Tibial nerve (tissue), 4 donors: ENCODE results near the gene PXDN. TPM values are rescaled to one million over a fixed set of nuclear protein-coding genes. Genes with fewer than 3 reads are reported as not detected.
A peak's percentile ranks its signal among the peaks of the same experiment; 100 is the strongest.
"Not testable (repeated sequence)": the region's sequence is repeated elsewhere in the genome, so short reads cannot be mapped to it uniquely, and the experiment has no call there.

Source experiments
- DNase-seq, 2 donors: peaks; one replicate each; pipeline ENCODE4 v3.0.0-alpha.2; 2019; ENCODE audit warnings: low spot score in 2 of 2
- H3K27ac ChIP-seq, 4 donors: fragments of 200-600 bp; sonication (generic) in 3 of 4; one replicate each; pipeline ENCODE4 v1.5.1; 2017 to 2019; ENCODE audit warnings: mild to moderate bottlenecking in 1 of 4
- H3K27me3 ChIP-seq, 2 donors: fragments of 200-600 bp; sonication (generic) in 1 of 2; one replicate each; pipeline versions ENCODE4 v1.5.1 to v1.6.0; 2017 to 2019
- H3K36me3 ChIP-seq, 3 donors: fragments of 200-600 bp; sonication (generic); one replicate each; pipeline ENCODE4 v1.5.1; 2018 to 2019
- H3K4me1 ChIP-seq, 4 donors: fragments of 200-600 bp; sonication (generic) in 3 of 4; one replicate each; pipeline ENCODE4 v1.5.1; 2017 to 2019
- H3K4me3 ChIP-seq, 4 donors: fragments of 200-600 bp; sonication (generic) in 3 of 4; one replicate each; pipeline ENCODE4 v1.5.1; 2017 to 2019; ENCODE audit warnings: mild to moderate bottlenecking in 1 of 4, moderate library complexity in 1 of 4
- H3K9me3 ChIP-seq, 4 donors: fragments of 200-600 bp; sonication (generic) in 3 of 4; one replicate each; pipeline ENCODE4 v1.5.1; 2017 to 2019
- EP300 ChIP-seq, 2 donors: sonication (generic); formaldehyde crosslinking; IDR thresholded peaks; one replicate each; pipeline ENCODE4 v1.6.1; 2017; ENCODE audit warnings: antibody characterized with exemption in 2 of 2, mild to moderate bottlenecking in 1 of 2
- POLR2A ChIP-seq, 2 donors: fragments of 450-650 bp; IDR thresholded peaks; one replicate each; pipeline ENCODE4 v1.6.1; 2017; ENCODE audit warnings: antibody characterized with exemption in 2 of 2, mild to moderate bottlenecking in 2 of 2, moderate library complexity in 2 of 2
- WGBS, 2 donors: methylation state at CpG; one replicate each; pipeline ENCODE4 v1.1.5; 2018; 5-methylcytosine and 5-hydroxymethylcytosine counted together
- total RNA-seq, 4 donors: library from RNA; depleted of rRNA; stranded (reverse); fragments of >200 nt; gene quantifications; one replicate each; pipeline ENCODE4 v1.1.0, GENCODE V29; 2016
- TF ChIP-seq, protein P1 (sequence below), 5 experiments: fragments of 200-600 bp in 3 of 5; fragments of 450-650 bp in 2 of 5; sonication (generic) in 3 of 5; IDR thresholded peaks; one replicate each; pipeline ENCODE4 v1.5.1; 2016 to 2019; ENCODE audit warnings: antibody characterized with exemption in 5 of 5, mild to moderate bottlenecking in 3 of 5, moderate library complexity in 2 of 5

Gene PXDN
- total RNA-seq, 4 donors from 2014 or later, result 40.4 to 72.6 (median 52.4) TPM

DNA sequence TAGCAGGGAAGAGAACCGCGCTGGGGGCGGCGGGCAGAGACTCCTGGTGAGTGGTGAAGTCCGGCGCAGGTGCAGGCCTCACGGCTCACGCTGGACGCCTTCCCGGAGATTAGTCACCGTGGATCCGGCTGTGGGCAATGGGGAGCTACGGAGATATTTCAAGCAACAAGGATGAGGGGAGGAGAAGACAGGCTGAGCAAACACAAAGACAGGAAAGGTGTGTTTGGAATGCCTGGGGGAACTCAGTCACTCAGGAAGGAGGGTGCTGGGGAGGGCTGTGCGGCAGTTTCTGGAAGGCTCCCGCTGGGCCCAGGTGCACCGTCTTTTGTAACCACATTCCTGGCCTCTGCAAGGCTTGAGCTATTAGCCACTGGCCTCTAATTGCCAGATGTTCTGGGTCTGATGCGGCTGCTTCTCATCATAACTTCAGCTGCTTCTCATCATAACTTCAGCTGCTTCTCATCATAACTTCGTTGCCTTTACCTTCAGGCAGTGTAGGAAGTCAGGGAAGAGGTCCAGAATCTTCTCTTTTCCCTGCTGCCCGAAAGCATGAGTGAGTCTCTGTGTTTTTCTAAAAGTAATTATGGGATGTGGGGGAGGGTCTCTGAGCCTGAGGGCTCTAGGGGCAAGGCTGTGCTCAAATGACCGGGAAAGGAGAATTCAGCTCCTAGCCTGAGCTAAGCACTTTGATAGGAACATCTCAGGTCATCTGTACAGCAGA, 118.9 kb downstream of the PXDN start:
- Histone ChIP-seq H3K27me3 (no peaks in the 10 kb centered on the region), H3K9me3 (peaks cover 0 to 12% (median 2%) of the 10 kb centered on the region in 4 donors), H3K4me1 (peaks cover 0 to 26% (median 0%) of the 10 kb centered on the region in 4 donors), H3K36me3 (peaks cover 0 to 6% (median 0%) of the 10 kb centered on the region in 3 donors), H3K27ac (no peak overlapping the region), H3K4me3 (no peak overlapping the region)
- 43 to 55% methylated on average over 20 of the region's 20 CpGs for WGBS, 2 donors
- peak in 1 of 2 donors; percentile 31 for DNase-seq
- TF ChIP-seq, protein P1, sequence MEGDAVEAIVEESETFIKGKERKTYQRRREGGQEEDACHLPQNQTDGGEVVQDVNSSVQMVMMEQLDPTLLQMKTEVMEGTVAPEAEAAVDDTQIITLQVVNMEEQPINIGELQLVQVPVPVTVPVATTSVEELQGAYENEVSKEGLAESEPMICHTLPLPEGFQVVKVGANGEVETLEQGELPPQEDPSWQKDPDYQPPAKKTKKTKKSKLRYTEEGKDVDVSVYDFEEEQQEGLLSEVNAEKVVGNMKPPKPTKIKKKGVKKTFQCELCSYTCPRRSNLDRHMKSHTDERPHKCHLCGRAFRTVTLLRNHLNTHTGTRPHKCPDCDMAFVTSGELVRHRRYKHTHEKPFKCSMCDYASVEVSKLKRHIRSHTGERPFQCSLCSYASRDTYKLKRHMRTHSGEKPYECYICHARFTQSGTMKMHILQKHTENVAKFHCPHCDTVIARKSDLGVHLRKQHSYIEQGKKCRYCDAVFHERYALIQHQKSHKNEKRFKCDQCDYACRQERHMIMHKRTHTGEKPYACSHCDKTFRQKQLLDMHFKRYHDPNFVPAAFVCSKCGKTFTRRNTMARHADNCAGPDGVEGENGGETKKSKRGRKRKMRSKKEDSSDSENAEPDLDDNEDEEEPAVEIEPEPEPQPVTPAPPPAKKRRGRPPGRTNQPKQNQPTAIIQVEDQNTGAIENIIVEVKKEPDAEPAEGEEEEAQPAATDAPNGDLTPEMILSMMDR (IDR thresholded peaks at IDR 0.05), result no peak
- TF ChIP-seq POLR2A (IDR thresholded peaks at IDR 0.05), result no peak
- TF ChIP-seq EP300 (IDR thresholded peaks at IDR 0.05), result no peak

DNA sequence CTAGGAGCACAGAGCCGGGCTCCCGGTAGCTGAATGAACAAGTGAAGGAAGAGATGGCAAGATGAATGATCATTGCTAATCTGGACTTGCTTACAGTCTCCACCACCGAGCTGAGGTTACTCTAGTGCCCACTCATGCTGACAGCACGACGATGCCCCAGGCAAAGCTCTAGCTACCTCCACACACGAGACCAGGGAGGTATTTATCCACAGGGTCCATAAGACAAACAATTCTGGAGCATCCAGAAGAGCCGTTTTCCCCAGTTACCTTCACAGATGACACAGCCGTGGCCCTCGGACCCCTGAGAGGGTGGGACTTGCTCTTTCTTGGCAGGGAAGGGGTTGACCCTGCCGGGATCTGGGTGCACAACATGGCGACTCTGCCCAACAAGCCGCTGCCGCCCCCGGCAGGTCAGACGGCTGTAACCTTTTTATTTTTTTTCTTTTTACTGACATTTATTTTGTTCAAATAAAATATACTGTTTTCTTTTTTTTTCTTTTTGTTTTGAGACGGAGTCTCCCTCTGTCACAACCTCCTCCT, 120.3 kb downstream of the PXDN start:
- Histone ChIP-seq H3K27ac (no peak overlapping the region), H3K27me3 (no peaks in the 10 kb centered on the region), H3K9me3 (no peaks in the 10 kb centered on the region), H3K4me1 (peaks cover 0 to 21% (median 0%) of the 10 kb centered on the region in 4 donors), H3K36me3 (no peaks in the 10 kb centered on the region), H3K4me3 (no peak overlapping the region)
- TF ChIP-seq POLR2A (IDR thresholded peaks at IDR 0.05), result no peak
- TF ChIP-seq, protein P1 (IDR thresholded peaks at IDR 0.05), result no peak
- no peak for TF ChIP-seq EP300 (IDR thresholded peaks at IDR 0.05)
- 68 to 71% methylated on average over 16 of the region's 16 CpGs for WGBS, 2 donors
- no peak for DNase-seq

GRCh38 chr2:1622521-1623200, 121.7 kb downstream of the PXDN start:
- no peaks in the 10 kb centered on the region for H3K36me3 ChIP-seq
- DNase-seq, result no peak
- no peaks in the 10 kb centered on the region for H3K9me3 ChIP-seq
- no peak overlapping the region for H3K27ac ChIP-seq
- WGBS, 2 donors, result 78 to 83% methylated on average over 9 to 11 of the region's 11 CpGs
- TF ChIP-seq POLR2A (IDR thresholded peaks at IDR 0.05) (no peak), EP300 (IDR thresholded peaks at IDR 0.05) (no peak)
- TF ChIP-seq, protein P1 (IDR thresholded peaks at IDR 0.05), result no peak
- no peak overlapping the region for H3K4me3 ChIP-seq
- H3K27me3 ChIP-seq, result no peaks in the 10 kb centered on the region
- peaks cover 0 to 15% (median 0%) of the 10 kb centered on the region in 4 donors for H3K4me1 ChIP-seq

- WGBS, 2 donors, result 53 to 56% methylated on average over 3 of the region's 3 CpGs
- H3K36me3 ChIP-seq, H3K27me3 ChIP-seq, H3K27ac ChIP-seq, H3K9me3 ChIP-seq, DNase-seq, H3K4me3 ChIP-seq: not testable (repeated sequence)
- H3K4me1 ChIP-seq, result peaks cover 0 to 15% (median 0%) of the 10 kb centered on the region in 4 donors
Measured at GRCh38 chr2:1621976-1622375, 122.3 kb downstream of the PXDN start.

- 90 to 96% methylated on average over 13 of the region's 13 CpGs for WGBS, 2 donors
- TF ChIP-seq POLR2A (IDR thresholded peaks at IDR 0.05) (no peak), EP300 (IDR thresholded peaks at IDR 0.05) (no peak)
- TF ChIP-seq, protein P1 (IDR thresholded peaks at IDR 0.05), result no peak
- no peak overlapping the region for H3K27ac ChIP-seq
- no peak overlapping the region for H3K4me3 ChIP-seq
- no peaks in the 10 kb centered on the region for H3K9me3 ChIP-seq
- no peak for DNase-seq
- H3K36me3 ChIP-seq, result no peaks in the 10 kb centered on the region
- no peaks in the 10 kb centered on the region for H3K27me3 ChIP-seq
- H3K4me1 ChIP-seq, result peaks cover 0 to 15% (median 0%) of the 10 kb centered on the region in 4 donors
Measured at GRCh38 chr2:1621501-1621900, 122.8 kb downstream of the PXDN start.
